DMS79 treated with DMSO at 0.1 percent for 48 hours (cell line): ENCODE results near the gene CLEC10A.
"Not testable (repeated sequence)": the region's sequence is repeated elsewhere in the genome, so short reads cannot be mapped to it uniquely, and the experiment has no call there.

Experiments used
- DNase-seq: peaks from one replicate; lab custom pipeline; 2025; lab: John Stamatoyannopoulos, UW

The CLEC10A gene

GRCh38 chr17:7079581-7080455, at the start of gene CLEC10A:
CLEC10A (minus strand) TSS chr17:7080251; CDS start chr17:7078812, 1,439 bp downstream.
- no peak for DNase-seq

- no peak for DNase-seq
These were observed 49.3 kb upstream of the CLEC10A start for GRCh38 chr17:7129311-7129710.

- no peak for DNase-seq
These were observed 48.1 kb upstream of the CLEC10A start for GRCh38 chr17:7128160-7128559.

- DNase-seq, result not testable (repeated sequence)
These were observed 47.5 kb upstream of the CLEC10A start for GRCh38 chr17:7127501-7127900.

GRCh38 chr17:7126386-7126785, 46.3 kb upstream of the CLEC10A start:
- DNase-seq, result not testable (repeated sequence)

- DNase-seq, result no peak
These were observed 44.9 kb upstream of the CLEC10A start for GRCh38 chr17:7124923-7125322.

- DNase-seq, result no peak
These were observed 43.8 kb upstream of the CLEC10A start for GRCh38 chr17:7123844-7124243.

- no peak for DNase-seq
These were observed 42.3 kb upstream of the CLEC10A start for GRCh38 chr17:7122381-7122780.

GRCh38 chr17:7120635-7121034, 40.6 kb upstream of the CLEC10A start:
- DNase-seq, result not testable (repeated sequence)

- DNase-seq, result no peak
These were observed 40.1 kb upstream of the CLEC10A start for GRCh38 chr17:7120123-7120522.

- DNase-seq, result no peak
These were observed 39.3 kb upstream of the CLEC10A start for GRCh38 chr17:7119314-7119713.

- no peak for DNase-seq
These were observed 35.0 kb upstream of the CLEC10A start for GRCh38 chr17:7114875-7115614.

- DNase-seq, result no peak
These were observed 34.3 kb upstream of the CLEC10A start, which contains the start of gene ASGR2 for GRCh38 chr17:7114241-7114874. ASGR2 (minus strand) TSS chr17:7114822; CDS start chr17:7114240, 582 bp downstream.

- no peak for DNase-seq
These were observed 33.4 kb upstream of the CLEC10A start for GRCh38 chr17:7113273-7114071.

GRCh38 chr17:7112510-7113108, 32.6 kb upstream of the CLEC10A start:
- no peak for DNase-seq

GRCh38 chr17:7111784-7112509, 31.9 kb upstream of the CLEC10A start:
- DNase-seq, result no peak

GRCh38 chr17:7110617-7111306, 30.7 kb upstream of the CLEC10A start:
- DNase-seq, result no peak

GRCh38 chr17:7109461-7110322, 29.6 kb upstream of the CLEC10A start:
- no peak for DNase-seq

- DNase-seq, result no peak
These were observed 28.9 kb upstream of the CLEC10A start for GRCh38 chr17:7108981-7109380.
